ENCODE data around the gene FLT3. TPM values are rescaled to one million over a fixed set of nuclear protein-coding genes. Genes with fewer than 3 reads are reported as not detected.

The FLT3 gene
- total RNA-seq, 3 donors from 2014 or later = 0.98 to 1.4 (median 1.3) TPM

DNA sequence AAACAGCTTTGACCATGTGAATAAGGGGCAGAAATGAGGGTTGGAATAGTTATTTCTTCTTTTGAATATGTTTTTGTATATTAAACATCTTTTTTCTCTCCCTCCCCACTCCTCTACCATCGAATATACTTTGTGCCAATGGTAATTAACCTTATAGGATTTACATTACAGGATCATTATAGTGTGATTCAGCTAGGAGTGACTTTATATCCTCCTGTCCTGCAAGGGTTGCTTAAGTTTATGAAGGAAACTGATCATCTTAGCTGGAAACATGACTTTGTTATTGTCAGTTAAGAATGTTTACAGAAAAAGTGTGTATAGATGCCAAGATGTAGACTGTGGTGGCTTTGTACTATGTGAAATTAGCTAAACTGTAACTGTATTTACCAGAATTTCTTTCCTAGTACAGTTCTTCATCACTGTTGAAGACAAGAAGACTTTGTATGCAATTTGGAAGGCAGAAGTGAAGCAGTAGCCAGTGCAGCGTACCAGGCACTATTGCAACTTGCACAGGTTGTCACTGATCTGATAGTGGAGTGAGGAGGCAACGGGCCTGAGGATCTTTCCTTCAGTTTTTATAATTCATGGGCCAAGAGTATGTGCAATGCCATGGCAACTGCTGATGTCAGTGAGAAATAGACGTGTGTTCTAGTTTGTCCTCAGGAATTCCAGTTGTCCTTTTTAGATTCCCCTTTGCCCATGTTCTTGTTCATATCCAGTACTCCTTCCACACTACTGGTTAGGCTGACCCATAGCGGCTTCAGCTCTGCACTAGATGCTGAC lies 29.7 kb upstream of the FLT3 start:
- Histone ChIP-seq H3K4me3 (no peak overlapping the region), H3K9me3 (no peaks in the 10 kb centered on the region), H3K27me3 (no peaks in the 10 kb centered on the region), H3K36me3 (no peaks in the 10 kb centered on the region), H3K27ac (no peak overlapping the region), H3K4me1 (no peaks in the 10 kb centered on the region)
- intact Hi-C loops (cut with DNase I; ENCODE audit: low total_unique reads) = no loop called here
- TF ChIP-seq, protein P1, sequence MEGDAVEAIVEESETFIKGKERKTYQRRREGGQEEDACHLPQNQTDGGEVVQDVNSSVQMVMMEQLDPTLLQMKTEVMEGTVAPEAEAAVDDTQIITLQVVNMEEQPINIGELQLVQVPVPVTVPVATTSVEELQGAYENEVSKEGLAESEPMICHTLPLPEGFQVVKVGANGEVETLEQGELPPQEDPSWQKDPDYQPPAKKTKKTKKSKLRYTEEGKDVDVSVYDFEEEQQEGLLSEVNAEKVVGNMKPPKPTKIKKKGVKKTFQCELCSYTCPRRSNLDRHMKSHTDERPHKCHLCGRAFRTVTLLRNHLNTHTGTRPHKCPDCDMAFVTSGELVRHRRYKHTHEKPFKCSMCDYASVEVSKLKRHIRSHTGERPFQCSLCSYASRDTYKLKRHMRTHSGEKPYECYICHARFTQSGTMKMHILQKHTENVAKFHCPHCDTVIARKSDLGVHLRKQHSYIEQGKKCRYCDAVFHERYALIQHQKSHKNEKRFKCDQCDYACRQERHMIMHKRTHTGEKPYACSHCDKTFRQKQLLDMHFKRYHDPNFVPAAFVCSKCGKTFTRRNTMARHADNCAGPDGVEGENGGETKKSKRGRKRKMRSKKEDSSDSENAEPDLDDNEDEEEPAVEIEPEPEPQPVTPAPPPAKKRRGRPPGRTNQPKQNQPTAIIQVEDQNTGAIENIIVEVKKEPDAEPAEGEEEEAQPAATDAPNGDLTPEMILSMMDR (IDR thresholded peaks at IDR 0.05) = no peak
- no peak for TF ChIP-seq POLR2AphosphoS5 (IDR thresholded peaks at IDR 0.05)
- no peak for TF ChIP-seq POLR2A (IDR thresholded peaks at IDR 0.05)
- DNase-seq (ENCODE audit: low spot score in 2 of 2) = no peak

DNA sequence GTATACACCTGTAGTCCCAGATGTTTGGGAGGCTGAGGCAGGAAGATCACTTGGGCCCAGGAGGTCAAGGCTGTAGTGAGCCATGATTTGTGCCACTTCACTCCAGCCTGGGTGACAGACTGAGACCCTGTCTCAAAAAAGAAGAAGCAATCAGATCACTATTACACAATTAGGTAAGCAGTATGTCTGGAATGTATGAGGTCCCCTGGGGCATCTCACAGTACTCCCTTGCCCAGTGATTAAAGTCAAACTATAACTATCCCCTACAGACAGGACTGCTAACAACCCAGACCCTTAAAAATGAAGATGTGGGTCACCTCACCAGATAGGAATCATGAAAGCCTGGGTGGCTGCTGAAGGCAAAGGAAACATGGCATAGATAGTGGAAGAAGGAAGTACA lies 28.6 kb upstream of the FLT3 start:
- no peak for DNase-seq (ENCODE audit: low spot score in 2 of 2)
- intact Hi-C loops (cut with DNase I; ENCODE audit: low total_unique reads) = no loop called here
- TF ChIP-seq POLR2AphosphoS5 (IDR thresholded peaks at IDR 0.05) (no peak), POLR2A (IDR thresholded peaks at IDR 0.05) (no peak)
- TF ChIP-seq, protein P1 (IDR thresholded peaks at IDR 0.05) = no peak

DNA sequence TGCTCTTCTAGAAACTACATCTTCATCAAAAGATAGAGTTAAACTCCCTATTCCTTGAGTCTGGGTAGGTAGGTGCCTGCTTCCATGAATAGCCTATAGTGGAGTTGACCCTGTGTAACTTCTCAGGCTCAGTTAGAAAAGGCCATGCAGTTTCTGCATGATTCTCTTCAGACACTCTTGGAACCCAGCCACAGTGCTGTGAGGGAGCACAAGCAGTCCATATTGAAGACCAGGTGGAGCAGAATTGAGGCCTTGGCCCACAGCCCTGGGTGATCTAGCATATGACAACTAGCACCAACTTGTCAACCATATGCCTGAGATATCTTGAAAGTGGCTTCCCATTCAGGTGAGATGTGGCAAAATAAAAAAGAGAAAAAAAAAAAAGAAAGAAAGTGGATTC lies 27.7 kb upstream of the FLT3 start:
- no peaks in the 10 kb centered on the region for H3K9me3 ChIP-seq
- no peak overlapping the region for H3K4me3 ChIP-seq
- no peaks in the 10 kb centered on the region for H3K27me3 ChIP-seq
- no peaks in the 10 kb centered on the region for H3K4me1 ChIP-seq
- intact Hi-C loops (cut with DNase I; ENCODE audit: low total_unique reads) = no loop called here
- H3K27ac ChIP-seq = no peak overlapping the region
- no peak for TF ChIP-seq POLR2AphosphoS5 (IDR thresholded peaks at IDR 0.05)
- TF ChIP-seq, protein P1 (IDR thresholded peaks at IDR 0.05) = no peak
- no peak for TF ChIP-seq POLR2A (IDR thresholded peaks at IDR 0.05)
- no peaks in the 10 kb centered on the region for H3K36me3 ChIP-seq
- DNase-seq (ENCODE audit: low spot score in 2 of 2) = no peak

More for the DNA sequence above, 28.6 kb upstream of the FLT3 start:
- H3K27ac ChIP-seq = no peak overlapping the region
- no peaks in the 10 kb centered on the region for H3K4me1 ChIP-seq
- no peak overlapping the region for H3K4me3 ChIP-seq
- H3K9me3 ChIP-seq = no peaks in the 10 kb centered on the region
- no peaks in the 10 kb centered on the region for H3K27me3 ChIP-seq
- H3K36me3 ChIP-seq = no peaks in the 10 kb centered on the region

DNA sequence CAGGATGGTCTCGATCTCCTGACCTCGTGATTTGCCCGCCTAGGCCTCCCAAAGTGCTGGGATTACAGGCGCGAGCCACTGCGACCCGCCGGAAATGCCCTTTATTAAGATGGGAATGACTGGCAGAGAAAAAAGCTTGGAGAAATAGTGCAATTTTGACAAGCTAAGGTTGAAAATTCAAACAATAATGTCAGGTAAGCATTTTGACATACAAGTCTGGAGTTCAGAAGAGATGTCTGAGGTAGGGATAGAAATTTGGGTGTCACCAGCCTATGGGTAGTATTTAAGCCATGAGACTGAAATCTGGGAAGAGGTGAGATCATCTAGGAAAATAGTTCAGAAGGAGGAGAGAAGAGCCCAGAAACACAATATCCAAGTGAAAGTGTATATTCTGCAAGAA lies 20.8 kb upstream of the FLT3 start:
- Histone ChIP-seq H3K9me3 (no peaks in the 10 kb centered on the region), H3K36me3 (no peaks in the 10 kb centered on the region), H3K4me1 (no peaks in the 10 kb centered on the region), H3K27ac (no peak overlapping the region), H3K4me3 (no peak overlapping the region), H3K27me3 (no peaks in the 10 kb centered on the region)
- intact Hi-C loops (cut with DNase I; ENCODE audit: low total_unique reads) = no loop called here
- TF ChIP-seq POLR2A (IDR thresholded peaks at IDR 0.05) (no peak), POLR2AphosphoS5 (IDR thresholded peaks at IDR 0.05) (no peak)
- TF ChIP-seq, protein P1 (IDR thresholded peaks at IDR 0.05) = no peak
- no peak for DNase-seq (ENCODE audit: low spot score in 2 of 2)

DNA sequence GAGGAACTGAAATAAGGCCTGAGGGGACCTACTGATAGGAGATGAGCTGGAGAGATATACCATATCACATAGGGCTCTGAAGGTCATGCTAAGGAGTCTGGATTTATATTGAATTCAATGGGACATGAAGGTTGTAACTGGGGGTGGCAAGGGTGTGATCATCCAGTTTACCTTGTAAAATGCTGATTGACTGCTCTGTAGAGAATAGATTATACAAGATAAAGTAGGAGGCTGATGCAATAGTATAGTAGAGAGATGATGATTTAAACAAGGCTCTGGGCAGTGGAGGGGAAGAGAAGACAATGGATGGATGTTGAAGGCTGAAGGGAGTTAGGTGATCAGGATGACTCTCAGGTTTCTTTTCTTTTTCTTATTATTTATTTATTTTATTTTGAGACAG lies 19.9 kb upstream of the FLT3 start:
- no peaks in the 10 kb centered on the region for H3K36me3 ChIP-seq
- TF ChIP-seq POLR2AphosphoS5 (IDR thresholded peaks at IDR 0.05) (no peak), POLR2A (IDR thresholded peaks at IDR 0.05) (no peak)
- TF ChIP-seq, protein P1 (IDR thresholded peaks at IDR 0.05) = no peak
- H3K9me3 ChIP-seq = no peaks in the 10 kb centered on the region
- H3K4me3 ChIP-seq = no peak overlapping the region
- DNase-seq (ENCODE audit: low spot score in 2 of 2) = no peak
- intact Hi-C loops (cut with DNase I; ENCODE audit: low total_unique reads) = no loop called here
- H3K27me3 ChIP-seq = no peaks in the 10 kb centered on the region
- H3K27ac ChIP-seq = no peak overlapping the region
- no peaks in the 10 kb centered on the region for H3K4me1 ChIP-seq
